BE2C (cell line): ENCODE data around the gene HINFP.
"Not testable (repeated sequence)": the region's sequence is repeated elsewhere in the genome, so short reads cannot be mapped to it uniquely, and the experiment has no call there.

Source experiments
- DNase-seq: peaks from one replicate; pipeline ENCODE4 v3.0.0-alpha.2; 2020
- H3K27me3 ChIP-seq: fragments of 250-450 bp; sonication (Bioruptor Pico); 2 replicates; pipeline ENCODE4 v1.5.1; 2020; ENCODE audit warnings: mild to moderate bottlenecking
- H3K36me3 ChIP-seq: fragments of 250-450 bp; sonication (Bioruptor Pico); 2 replicates; pipeline ENCODE4 v1.5.1; 2020; ENCODE audit warnings: mild to moderate bottlenecking
- H3K4me1 ChIP-seq: fragments of 250-450 bp; sonication (Bioruptor Pico); 2 replicates; pipeline ENCODE4 v1.5.1; 2020
- H3K4me3 ChIP-seq: 2 replicates; pipeline ENCODE4 v1.5.1; 2011; ENCODE audit warnings: low read depth, low read length
- H3K9me3 ChIP-seq: fragments of 250-450 bp; sonication (Bioruptor Pico); 2 replicates; pipeline ENCODE4 v1.5.1; 2020
- CTCF ChIP-seq: IDR thresholded peaks from 2 replicates; pipeline ENCODE4 v1.5.1; 2012; ENCODE audit warnings: mild to moderate bottlenecking, low read depth, low read length

HINFP gene

GRCh38 chr11:119179983-119180382, 58.6 kb downstream of the HINFP start:
- Histone ChIP-seq H3K36me3 (no peaks in the 10 kb centered on the region), H3K4me3 (no peak overlapping the region), H3K4me1 (peaks cover 4% of the 10 kb centered on the region), H3K27me3 (no peaks in the 10 kb centered on the region), H3K9me3 (no peaks in the 10 kb centered on the region)
- TF ChIP-seq CTCF, result no peak
- DNase-seq, result peak; percentile 44

- TF ChIP-seq CTCF, result no peak
- DNase-seq, result no peak
- H3K27me3 ChIP-seq, result no peaks in the 10 kb centered on the region
- H3K4me3 ChIP-seq, result no peak overlapping the region
- H3K36me3 ChIP-seq, result no peaks in the 10 kb centered on the region
- H3K9me3 ChIP-seq, result no peaks in the 10 kb centered on the region
- H3K4me1 ChIP-seq, result peaks cover 6% of the 10 kb centered on the region
These were observed 59.6 kb downstream of the HINFP start for GRCh38 chr11:119180729-119181676.

- no peaks in the 10 kb centered on the region for H3K9me3 ChIP-seq
- TF ChIP-seq CTCF, result no peak
- H3K4me3 ChIP-seq, result no peak overlapping the region
- H3K4me1 ChIP-seq, result peaks cover 11% of the 10 kb centered on the region
- DNase-seq, result no peak
- H3K36me3 ChIP-seq, result no peaks in the 10 kb centered on the region
- no peaks in the 10 kb centered on the region for H3K27me3 ChIP-seq
These were observed 60.5 kb downstream of the HINFP start for GRCh38 chr11:119181677-119182412.

- H3K4me3 ChIP-seq, DNase-seq, H3K27me3 ChIP-seq, H3K9me3 ChIP-seq, H3K36me3 ChIP-seq: not testable (repeated sequence)
- H3K4me1 ChIP-seq, result peaks cover 11% of the 10 kb centered on the region
These were observed 63.0 kb downstream of the HINFP start for GRCh38 chr11:119184399-119184798.
